ENCODE measurements around the gene UGP2. TPM values are rescaled to one million over a fixed set of nuclear protein-coding genes. Genes with fewer than 3 reads are reported as not detected.

UGP2 gene
- total and polyA plus RNA-seq, 4 donors: 76.2 to 723 (median 261) TPM

- TF ChIP-seq REST (IDR thresholded peaks at IDR 0.05): no peak
- TF ChIP-seq ATF3 (IDR thresholded peaks at IDR 0.05): no peak
- TF ChIP-seq GABPA (IDR thresholded peaks at IDR 0.05 in 1 of 2, conservative IDR thresholded peaks at IDR 0.05 in 1 of 2): no peak
- no peak for TF ChIP-seq FOXA2 (IDR thresholded peaks at IDR 0.05)
- TF ChIP-seq SP1 (IDR thresholded peaks at IDR 0.05): no peak
Observed at GRCh38 chr2:63903003-63903402, 61.3 kb downstream of the UGP2 start (continued).

GRCh38 chr2:63914311-63914710, 72.6 kb downstream of the UGP2 start:
- H3K27me3 ChIP-seq (ENCODE audit: control insufficient read depth in 4 of 4, insufficient read depth in 4 of 4, low read length in 3 of 4): no peaks in the 10 kb centered on the region
- no peaks in the 10 kb centered on the region for H3K9me3 ChIP-seq (ENCODE audit: control insufficient read depth in 4 of 4, low read length in 3 of 4)
- peaks cover 3 to 43% (median 39%) of the 10 kb centered on the region in 4 donors for H3K36me3 ChIP-seq (ENCODE audit: control insufficient read depth in 4 of 4, insufficient read depth in 3 of 4, low read depth in 1 of 4, low read length in 3 of 4)
- 100% methylated on average over 1 of the region's 1 CpG for WGBS
- no peak for TF ChIP-seq REST (IDR thresholded peaks at IDR 0.05)
- TF ChIP-seq EGR1 (IDR thresholded peaks at IDR 0.05; ENCODE audit: low read depth in 2 of 2): no peak
- no peak for TF ChIP-seq RAD21 (IDR thresholded peaks at IDR 0.05)
- TF ChIP-seq GABPA (IDR thresholded peaks at IDR 0.05 in 1 of 2, conservative IDR thresholded peaks at IDR 0.05 in 1 of 2): no peak
- TF ChIP-seq ZBTB33 (IDR thresholded peaks at IDR 0.05): no peak
- no peak for TF ChIP-seq FOXA2 (IDR thresholded peaks at IDR 0.05)
- no peak for TF ChIP-seq CTCF (IDR thresholded peaks at IDR 0.05; ENCODE audit: low read depth, low read length, missing input control)
- TF ChIP-seq FOXA1 (IDR thresholded peaks at IDR 0.05): no peak
- TF ChIP-seq SP1 (IDR thresholded peaks at IDR 0.05): no peak
- no peak for TF ChIP-seq NR2F2 (IDR thresholded peaks at IDR 0.05)
- TF ChIP-seq HNF4G (IDR thresholded peaks at IDR 0.05): no peak
- TF ChIP-seq RXRA (IDR thresholded peaks at IDR 0.05): no peak
- no peak for TF ChIP-seq YY1 (IDR thresholded peaks at IDR 0.05)
- TF ChIP-seq HNF4A (conservative IDR thresholded peaks at IDR 0.05): no peak
- TF ChIP-seq ATF3 (IDR thresholded peaks at IDR 0.05): no peak
- TF ChIP-seq MAX (IDR thresholded peaks at IDR 0.05): no peak
- no peak for TF ChIP-seq TAF1 (conservative IDR thresholded peaks at IDR 0.05)
- TF ChIP-seq JUND (IDR thresholded peaks at IDR 0.05): no peak
- no peak overlapping the region for H3K9ac ChIP-seq (ENCODE audit: low read depth in 1 of 2, low read length in 2 of 2)
- no peak overlapping the region for H3K27ac ChIP-seq (ENCODE audit: low read depth in 1 of 2, low read length in 2 of 2)
- no peak overlapping the region for H3K4me3 ChIP-seq (ENCODE audit: low read depth in 1 of 3, low read length in 3 of 3)
- DNase-seq (ENCODE audit: low spot score): no peak
- H3K4me1 ChIP-seq (ENCODE audit: control insufficient read depth in 4 of 4, insufficient read depth in 4 of 4, low read length in 3 of 4): no peaks in the 10 kb centered on the region

Data from liver (tissue), 9 donors.